Pulmonary artery endothelial cell (primary cell): Measurements from ENCODE around the gene DSCAM. TPM values are rescaled to one million over a fixed set of nuclear protein-coding genes. Genes with fewer than 3 reads are reported as not detected.

Experiments
- DNase-seq: peaks from one replicate; pipeline ENCODE4 v3.0.0-alpha.2; 2011; ENCODE audit warnings: low read depth, low spot score
- total RNA-seq: library from RNA; depleted of rRNA; stranded (reverse); fragments of >200 nt; gene quantifications from 2 replicates; pipeline ENCODE4 v1.2.3, GENCODE V29; 2014

The DSCAM gene
- total RNA-seq, 1 donor from 2014 or later = not detected

GRCh38 chr21:40667967-40668366 lies 179.0 kb downstream of the DSCAM start:
- DNase-seq = no peak

GRCh38 chr21:40662889-40663288 lies 184.1 kb downstream of the DSCAM start:
- DNase-seq = no peak

- no peak for DNase-seq
These were observed 186.5 kb downstream of the DSCAM start for GRCh38 chr21:40660461-40660860.

GRCh38 chr21:40658311-40658710 lies 188.6 kb downstream of the DSCAM start:
- DNase-seq = no peak

- DNase-seq = no peak
These were observed 194.5 kb downstream of the DSCAM start for GRCh38 chr21:40652436-40652835.

GRCh38 chr21:40647706-40648105 lies 199.3 kb downstream of the DSCAM start:
- no peak for DNase-seq

GRCh38 chr21:40646651-40647050 lies 200.3 kb downstream of the DSCAM start:
- no peak for DNase-seq

GRCh38 chr21:40641042-40641441 lies 205.9 kb downstream of the DSCAM start:
- no peak for DNase-seq

- DNase-seq = no peak
These were observed 206.6 kb downstream of the DSCAM start for GRCh38 chr21:40640266-40640789.

- no peak for DNase-seq
These were observed 207.3 kb downstream of the DSCAM start for GRCh38 chr21:40639616-40640194.

GRCh38 chr21:40638466-40639251 lies 208.3 kb downstream of the DSCAM start:
- DNase-seq = no peak

- no peak for DNase-seq
These were observed 210.9 kb downstream of the DSCAM start for GRCh38 chr21:40636026-40636425.

- no peak for DNase-seq
These were observed 211.6 kb downstream of the DSCAM start for GRCh38 chr21:40635391-40635790.

GRCh38 chr21:40634141-40634540 lies 212.8 kb downstream of the DSCAM start:
- no peak for DNase-seq

GRCh38 chr21:40633048-40633447 lies 213.9 kb downstream of the DSCAM start:
- DNase-seq = no peak

GRCh38 chr21:40631211-40631610 lies 215.7 kb downstream of the DSCAM start:
- DNase-seq = no peak

GRCh38 chr21:40625991-40626390 lies 221.0 kb downstream of the DSCAM start:
- DNase-seq = no peak

- DNase-seq = no peak
These were observed 223.4 kb downstream of the DSCAM start for GRCh38 chr21:40623528-40623927.

GRCh38 chr21:40622531-40622930 lies 224.4 kb downstream of the DSCAM start:
- no peak for DNase-seq

GRCh38 chr21:40620386-40621145 lies 226.4 kb downstream of the DSCAM start:
- DNase-seq = no peak

GRCh38 chr21:40618191-40618973 lies 228.6 kb downstream of the DSCAM start:
- no peak for DNase-seq

GRCh38 chr21:40616377-40616704 lies 230.6 kb downstream of the DSCAM start:
- no peak for DNase-seq
